Measurements from ENCODE around the gene MED23.

- no peak for TF ChIP-seq CTCF (IDR thresholded peaks at IDR 0.05)
- TF ChIP-seq POLR2A (IDR thresholded peaks at IDR 0.05), result no peak
Observed at GRCh38 chr6:131654326-131654725, 26.3 kb upstream of the MED23 start.
